SU-DHL-6 (cell line): ENCODE results near the gene LRRC7.

ENCODE experiments used
- EZH2phosphoT487 ChIP-seq: fragments of 200-600 bp; sonication (generic), shearing (Covaris generic); conservative IDR thresholded peaks from 2 replicates; pipeline ENCODE4 v1.6.1; 2018; ENCODE audit warnings: mild to moderate bottlenecking, antibody characterized with exemption, low read length, moderate library complexity, mixed read lengths
- TF ChIP-seq, protein P1 (sequence below): fragments of 200-600 bp; sonication (generic); IDR thresholded peaks from one replicate; pipeline ENCODE4 v1.5.1; 2017; ENCODE audit warnings: antibody characterized with exemption, mild to moderate bottlenecking, low read length, moderate library complexity; ENCODE audit not compliant: insufficient read depth, poor library complexity, severe bottlenecking

DNA sequence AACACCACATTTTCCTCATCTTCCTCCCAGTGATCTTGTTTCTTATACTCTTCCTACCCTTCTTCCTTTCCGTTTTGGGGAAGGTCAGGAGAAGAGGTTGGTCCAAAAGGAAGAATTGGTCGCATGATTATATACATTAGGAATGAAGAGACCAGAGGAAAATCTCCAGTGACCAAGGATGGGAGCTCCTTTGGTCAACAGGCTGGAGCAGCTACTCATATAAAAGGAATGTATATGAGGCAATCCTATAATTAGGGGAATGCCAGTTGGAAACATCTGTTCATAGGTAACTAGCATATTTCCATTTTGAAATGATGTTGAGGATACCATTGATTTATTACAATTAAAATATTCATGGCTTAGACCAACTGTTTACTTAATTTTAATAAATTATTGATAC lies 523.2 kb downstream of the LRRC7 start:
- TF ChIP-seq, protein P1, sequence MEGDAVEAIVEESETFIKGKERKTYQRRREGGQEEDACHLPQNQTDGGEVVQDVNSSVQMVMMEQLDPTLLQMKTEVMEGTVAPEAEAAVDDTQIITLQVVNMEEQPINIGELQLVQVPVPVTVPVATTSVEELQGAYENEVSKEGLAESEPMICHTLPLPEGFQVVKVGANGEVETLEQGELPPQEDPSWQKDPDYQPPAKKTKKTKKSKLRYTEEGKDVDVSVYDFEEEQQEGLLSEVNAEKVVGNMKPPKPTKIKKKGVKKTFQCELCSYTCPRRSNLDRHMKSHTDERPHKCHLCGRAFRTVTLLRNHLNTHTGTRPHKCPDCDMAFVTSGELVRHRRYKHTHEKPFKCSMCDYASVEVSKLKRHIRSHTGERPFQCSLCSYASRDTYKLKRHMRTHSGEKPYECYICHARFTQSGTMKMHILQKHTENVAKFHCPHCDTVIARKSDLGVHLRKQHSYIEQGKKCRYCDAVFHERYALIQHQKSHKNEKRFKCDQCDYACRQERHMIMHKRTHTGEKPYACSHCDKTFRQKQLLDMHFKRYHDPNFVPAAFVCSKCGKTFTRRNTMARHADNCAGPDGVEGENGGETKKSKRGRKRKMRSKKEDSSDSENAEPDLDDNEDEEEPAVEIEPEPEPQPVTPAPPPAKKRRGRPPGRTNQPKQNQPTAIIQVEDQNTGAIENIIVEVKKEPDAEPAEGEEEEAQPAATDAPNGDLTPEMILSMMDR = no peak
- TF ChIP-seq EZH2phosphoT487 = no peak
